Muscle layer of duodenum (tissue), 2 donors: ENCODE results near the gene ATP2C2.

Source experiments
- H3K27ac ChIP-seq: one replicate; pipeline ENCODE4 v1.7.0; 2013; ENCODE audit warnings: mild to moderate bottlenecking, low read length
- H3K27me3 ChIP-seq: one replicate; pipeline ENCODE4 v1.7.0; 2013; ENCODE audit warnings: low read depth, mild to moderate bottlenecking, control low read depth, low read length
- H3K36me3 ChIP-seq, 2 donors: one replicate each; pipeline ENCODE4 v1.7.0; 2013; ENCODE audit warnings: low read length in 2 of 2, control low read depth in 1 of 2, mild to moderate bottlenecking in 1 of 2; ENCODE audit not compliant: insufficient read depth in 2 of 2, control insufficient read depth in 1 of 2
- H3K4me1 ChIP-seq, 2 donors: one replicate each; pipeline ENCODE4 v1.7.0; 2013; ENCODE audit warnings: low read length in 2 of 2, mild to moderate bottlenecking in 2 of 2, control low read depth in 1 of 2, moderate library complexity in 1 of 2; ENCODE audit not compliant: insufficient read depth in 2 of 2, control insufficient read depth in 1 of 2
- H3K4me3 ChIP-seq, 2 donors: one replicate each; pipeline ENCODE4 v1.7.0; 2013; ENCODE audit warnings: low read length in 2 of 2, low read depth in 1 of 2, mild to moderate bottlenecking in 1 of 2
- H3K9me3 ChIP-seq, 2 donors: one replicate each; pipeline ENCODE4 v1.7.0; 2013; ENCODE audit warnings: low read length in 2 of 2, control low read depth in 1 of 2, mild to moderate bottlenecking in 1 of 2; ENCODE audit not compliant: control insufficient read depth in 1 of 2
- donor health status: healthy.

ATP2C2 gene

GRCh38 chr16:84426804-84427203, 58.5 kb downstream of the ATP2C2 start:
- Histone ChIP-seq H3K36me3 (no peaks in the 10 kb centered on the region), H3K9me3 (peaks cover 0 to 6% of the 10 kb centered on the region in 2 donors), H3K27ac (no peak overlapping the region)

GRCh38 chr16:84427553-84427952, 59.2 kb downstream of the ATP2C2 start:
- no peak overlapping the region for H3K4me3 ChIP-seq
- H3K27ac ChIP-seq: no peak overlapping the region
- H3K36me3 ChIP-seq: no peaks in the 10 kb centered on the region
- peaks cover 0 to 6% of the 10 kb centered on the region in 2 donors for H3K9me3 ChIP-seq
- no peaks in the 10 kb centered on the region for H3K4me1 ChIP-seq
- H3K27me3 ChIP-seq: no peaks in the 10 kb centered on the region

More at GRCh38 chr16:84426804-84427203, 58.5 kb downstream of the ATP2C2 start:
- Histone ChIP-seq H3K4me3 (no peak overlapping the region), H3K27me3 (no peaks in the 10 kb centered on the region), H3K4me1 (no peaks in the 10 kb centered on the region)

- H3K27me3 ChIP-seq: no peaks in the 10 kb centered on the region
- no peak overlapping the region for H3K4me3 ChIP-seq
- H3K4me1 ChIP-seq: no peaks in the 10 kb centered on the region
- no peak overlapping the region for H3K27ac ChIP-seq
- no peaks in the 10 kb centered on the region for H3K36me3 ChIP-seq
- no peaks in the 10 kb centered on the region for H3K9me3 ChIP-seq
These were observed 62.5 kb downstream of the ATP2C2 start for GRCh38 chr16:84430860-84431259.

- Histone ChIP-seq H3K27me3 (no peaks in the 10 kb centered on the region), H3K27ac (peak overlapping the region; percentile 46), H3K4me1 (no peaks in the 10 kb centered on the region), H3K9me3 (no peaks in the 10 kb centered on the region), H3K36me3 (no peaks in the 10 kb centered on the region), H3K4me3 (no peak overlapping the region)
These were observed 66.5 kb downstream of the ATP2C2 start for GRCh38 chr16:84434800-84435199.

- Histone ChIP-seq H3K36me3 (no peaks in the 10 kb centered on the region), H3K9me3 (no peaks in the 10 kb centered on the region), H3K27me3 (no peaks in the 10 kb centered on the region), H3K27ac (no peak overlapping the region), H3K4me1 (no peaks in the 10 kb centered on the region), H3K4me3 (no peak overlapping the region)
These were observed 67.9 kb downstream of the ATP2C2 start for GRCh38 chr16:84436196-84436595.

GRCh38 chr16:84438971-84439696, 70.8 kb downstream of the ATP2C2 start:
- Histone ChIP-seq H3K4me1 (no peaks in the 10 kb centered on the region), H3K4me3 (no peak overlapping the region), H3K9me3 (no peaks in the 10 kb centered on the region), H3K27ac (no peak overlapping the region), H3K27me3 (no peaks in the 10 kb centered on the region), H3K36me3 (no peaks in the 10 kb centered on the region)

GRCh38 chr16:84442416-84443145, 74.2 kb downstream of the ATP2C2 start:
- no peaks in the 10 kb centered on the region for H3K27me3 ChIP-seq

GRCh38 chr16:84443166-84443802, 74.9 kb downstream of the ATP2C2 start:
- no peak overlapping the region for H3K27ac ChIP-seq
- H3K9me3 ChIP-seq: no peaks in the 10 kb centered on the region
- no peaks in the 10 kb centered on the region for H3K27me3 ChIP-seq
- no peak overlapping the region for H3K4me3 ChIP-seq
- H3K36me3 ChIP-seq: no peaks in the 10 kb centered on the region
- no peaks in the 10 kb centered on the region for H3K4me1 ChIP-seq

More at GRCh38 chr16:84442416-84443145, 74.2 kb downstream of the ATP2C2 start:
- no peak overlapping the region for H3K4me3 ChIP-seq
- H3K27ac ChIP-seq: no peak overlapping the region
- H3K4me1 ChIP-seq: no peaks in the 10 kb centered on the region
- H3K36me3 ChIP-seq: no peaks in the 10 kb centered on the region
- H3K9me3 ChIP-seq: no peaks in the 10 kb centered on the region

- no peak overlapping the region for H3K27ac ChIP-seq
- no peaks in the 10 kb centered on the region for H3K36me3 ChIP-seq
- no peaks in the 10 kb centered on the region for H3K27me3 ChIP-seq
- H3K4me3 ChIP-seq: no peak overlapping the region
- H3K9me3 ChIP-seq: no peaks in the 10 kb centered on the region
- H3K4me1 ChIP-seq: no peaks in the 10 kb centered on the region
These were observed 76.1 kb downstream of the ATP2C2 start for GRCh38 chr16:84444476-84444875.

GRCh38 chr16:84446084-84446483, 77.7 kb downstream of the ATP2C2 start:
- Histone ChIP-seq H3K36me3 (no peaks in the 10 kb centered on the region), H3K4me3 (no peak overlapping the region), H3K27me3 (no peaks in the 10 kb centered on the region), H3K27ac (no peak overlapping the region), H3K4me1 (no peaks in the 10 kb centered on the region), H3K9me3 (no peaks in the 10 kb centered on the region)

GRCh38 chr16:84446596-84447392, 78.5 kb downstream of the ATP2C2 start:
- Histone ChIP-seq H3K4me1 (no peaks in the 10 kb centered on the region), H3K9me3 (no peaks in the 10 kb centered on the region), H3K36me3 (no peaks in the 10 kb centered on the region), H3K27ac (no peak overlapping the region), H3K4me3 (no peak overlapping the region), H3K27me3 (no peaks in the 10 kb centered on the region)
